Measurements from ENCODE around the gene COL4A1.
A peak's percentile ranks its signal among the peaks of the same experiment; 100 is the strongest.

The COL4A1 gene

DNA sequence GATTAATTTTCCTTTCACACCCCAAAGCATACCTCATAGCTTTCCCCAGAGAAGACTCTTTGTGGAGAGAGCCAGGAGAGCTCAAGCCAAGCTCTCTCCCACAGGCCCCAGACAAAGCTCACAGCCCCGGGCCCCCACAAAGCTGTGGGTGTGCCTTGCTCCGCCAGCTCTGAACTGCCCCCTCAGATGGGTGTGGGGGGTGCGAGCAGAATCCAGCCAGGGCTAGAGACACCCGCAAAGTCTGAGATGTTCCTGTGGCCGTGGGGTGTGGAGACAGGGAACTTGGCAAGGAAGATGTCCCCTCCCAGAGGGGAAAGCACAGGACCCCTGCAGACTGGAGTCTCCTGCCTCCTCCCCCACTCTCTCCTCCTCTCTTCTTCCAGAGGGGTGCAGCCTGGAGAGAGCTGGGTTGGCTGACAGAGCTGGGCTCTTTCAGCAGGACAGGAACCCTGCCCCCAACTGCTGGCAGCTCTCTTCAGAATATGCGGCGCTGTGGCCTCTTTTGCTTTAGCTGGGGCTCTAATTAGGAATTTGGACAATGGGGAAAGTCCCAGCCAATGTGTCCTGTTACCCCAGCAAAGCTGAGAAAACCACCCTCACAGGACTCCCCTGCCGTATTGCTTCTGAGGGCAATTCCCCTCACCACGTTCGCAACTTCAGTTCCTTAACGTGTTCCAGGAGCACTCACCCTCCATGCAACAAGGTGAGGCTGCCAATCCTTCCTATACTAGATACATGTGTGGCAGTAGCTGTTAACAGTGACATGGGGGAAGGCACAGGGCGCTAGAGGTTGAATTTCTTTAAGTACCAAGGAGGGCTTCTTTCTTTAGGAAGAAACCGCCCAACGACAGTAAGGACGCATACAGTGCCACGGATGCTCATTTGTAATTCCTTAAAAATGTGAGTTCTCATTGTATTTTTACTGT is 170.0 kb downstream of the COL4A1 start:
- ATAC-seq (no peak), DNase-seq (ENCODE audit: low spot score in 2 of 2) (no peak)
- Mint-ChIP-seq H3K4me1 (peaks cover 10% of the 10 kb centered on the region), H3K36me3 (no peaks in the 10 kb centered on the region), H3K9me3 (peaks cover 3% of the 10 kb centered on the region), H3K4me3 (peak overlapping the region; percentile 62), H3K27ac (no peak overlapping the region)

GRCh38 chr13:110135977-110136597 is 170.9 kb downstream of the COL4A1 start:
- DNase-seq (ENCODE audit: low spot score in 2 of 2) (no peak), ATAC-seq (no peak)
- Mint-ChIP-seq H3K4me3 (no peak overlapping the region), H3K9me3 (no peaks in the 10 kb centered on the region), H3K36me3 (no peaks in the 10 kb centered on the region), H3K27ac (no peak overlapping the region), H3K4me1 (peaks cover 10% of the 10 kb centered on the region)

GRCh38 chr13:110134801-110135200 is 172.2 kb downstream of the COL4A1 start:
- peaks cover 1% of the 10 kb centered on the region for H3K9me3 Mint-ChIP-seq
- H3K36me3 Mint-ChIP-seq, result no peaks in the 10 kb centered on the region
- DNase-seq (ENCODE audit: low spot score in 2 of 2) (no peak), ATAC-seq (no peak)
- no peak overlapping the region for H3K4me3 Mint-ChIP-seq
- H3K4me1 Mint-ChIP-seq, result peaks cover 10% of the 10 kb centered on the region
- H3K27ac Mint-ChIP-seq, result no peak overlapping the region

DNA sequence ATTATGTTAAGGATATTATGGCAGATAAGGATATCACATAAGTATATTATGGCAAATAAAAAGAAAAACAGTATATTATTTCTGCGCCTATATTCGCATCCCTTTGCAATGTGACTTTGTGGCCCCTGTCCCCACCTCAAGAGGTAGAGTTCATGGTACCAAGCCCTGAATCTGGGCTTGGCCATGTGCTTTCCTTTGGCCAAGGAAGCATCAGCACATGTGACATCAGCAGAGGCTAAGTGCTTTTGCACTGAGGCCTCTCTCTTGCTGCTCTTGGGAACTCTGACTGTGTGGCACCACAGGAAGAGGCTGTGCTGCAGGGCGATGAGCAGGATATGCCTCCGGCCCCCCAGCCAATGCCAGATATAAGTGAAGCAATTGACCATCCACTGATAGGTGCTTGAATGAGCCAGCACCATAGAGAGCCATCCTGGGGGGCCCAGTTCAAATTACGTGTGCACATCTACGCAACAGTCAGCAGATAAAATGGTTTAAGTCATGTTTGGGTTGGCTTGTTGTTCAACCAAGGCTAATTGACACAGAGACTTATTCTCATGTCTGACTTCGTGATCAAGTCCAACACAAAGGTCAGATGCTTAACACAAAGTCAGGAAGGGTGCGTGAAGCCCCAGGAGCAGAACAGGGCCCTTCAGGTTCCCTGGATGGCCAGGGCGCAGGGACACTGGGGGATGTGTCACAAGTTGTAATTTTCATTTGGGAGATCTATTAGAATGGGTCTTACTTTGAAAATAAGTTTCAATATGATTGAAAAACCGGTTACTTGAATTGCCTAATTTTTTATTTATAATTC is 173.3 kb downstream of the COL4A1 start:
- DNase-seq (ENCODE audit: low spot score in 2 of 2), result no peak
- peaks cover 3% of the 10 kb centered on the region for H3K9me3 Mint-ChIP-seq
- no peak overlapping the region for H3K4me3 Mint-ChIP-seq
- peaks cover 10% of the 10 kb centered on the region for H3K4me1 Mint-ChIP-seq
- no peaks in the 10 kb centered on the region for H3K36me3 Mint-ChIP-seq
- ATAC-seq, result no peak
- H3K27ac Mint-ChIP-seq, result no peak overlapping the region

DNA sequence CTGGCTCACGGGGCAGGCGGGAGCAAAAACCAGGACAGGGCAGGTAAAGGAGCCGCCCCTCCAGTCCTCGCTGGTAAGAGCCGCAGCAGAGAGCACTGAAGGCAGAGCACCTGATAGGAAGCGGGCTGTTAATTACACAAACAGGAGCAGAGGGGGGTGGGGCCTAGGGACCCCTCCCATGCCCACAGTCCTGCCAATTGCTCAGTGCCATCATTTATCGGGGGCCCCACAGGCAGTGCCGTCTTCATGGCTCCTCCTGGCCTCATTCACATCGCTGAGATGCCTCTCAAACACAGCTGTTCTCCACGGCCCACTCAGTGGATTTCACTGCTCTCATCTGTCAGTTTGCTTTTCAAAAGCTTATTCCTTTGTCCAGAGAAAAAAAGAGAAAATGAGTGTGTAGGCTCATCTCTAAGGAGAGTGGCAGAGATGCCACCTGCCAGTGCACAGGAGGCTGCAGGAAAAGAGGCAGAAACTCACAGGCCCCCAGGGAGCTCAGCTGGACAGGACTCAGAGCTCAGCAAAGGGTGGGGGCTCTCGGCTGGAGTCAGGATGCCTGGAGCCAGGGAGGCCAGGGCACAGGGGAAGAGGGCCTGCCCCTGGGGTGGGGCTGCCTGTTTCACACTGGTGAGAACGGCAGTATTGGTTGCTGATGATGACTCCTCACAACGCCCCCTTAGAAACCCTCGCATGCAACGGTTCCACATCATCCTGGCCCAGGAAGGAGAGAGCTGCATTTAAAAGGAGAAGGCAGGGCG is 174.6 kb downstream of the COL4A1 start:
- Mint-ChIP-seq H3K36me3 (no peaks in the 10 kb centered on the region), H3K27ac (no peak overlapping the region), H3K4me3 (no peak overlapping the region), H3K4me1 (peaks cover 3% of the 10 kb centered on the region), H3K9me3 (peaks cover 3% of the 10 kb centered on the region)
- DNase-seq (ENCODE audit: low spot score in 2 of 2), result no peak
- ATAC-seq, result no peak

GRCh38 chr13:110131424-110131823 is 175.5 kb downstream of the COL4A1 start:
- Mint-ChIP-seq H3K36me3 (no peaks in the 10 kb centered on the region), H3K27ac (no peak overlapping the region), H3K4me1 (no peaks in the 10 kb centered on the region), H3K9me3 (peaks cover 3% of the 10 kb centered on the region), H3K4me3 (no peak overlapping the region)
- ATAC-seq, result no peak
- DNase-seq (ENCODE audit: low spot score in 2 of 2), result no peak

DNA sequence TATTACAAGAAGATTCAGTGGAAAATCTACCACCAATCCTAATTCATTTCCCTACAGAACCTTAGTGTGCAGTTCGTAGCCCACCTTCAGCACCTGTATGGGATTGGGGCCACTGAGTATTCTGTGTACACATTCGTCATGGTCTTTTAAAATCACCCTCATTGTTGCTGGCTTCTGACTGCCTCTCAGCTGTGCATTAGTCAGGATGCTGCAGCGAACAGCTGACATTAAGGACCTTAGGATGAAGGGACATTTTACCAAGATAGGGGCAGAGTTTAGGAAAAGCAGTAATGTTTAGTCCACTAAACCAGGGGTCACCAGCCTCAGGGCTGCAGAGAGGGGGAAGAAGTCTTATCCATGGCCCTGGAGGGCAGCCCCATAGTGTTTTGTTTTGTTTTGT is 176.5 kb downstream of the COL4A1 start:
- no peak overlapping the region for H3K27ac Mint-ChIP-seq
- no peaks in the 10 kb centered on the region for H3K4me1 Mint-ChIP-seq

GRCh38 chr13:110129539-110130186 is 177.3 kb downstream of the COL4A1 start:
- DNase-seq (ENCODE audit: low spot score in 2 of 2), result no peak
- no peak for ATAC-seq
- Mint-ChIP-seq H3K27ac (no peak overlapping the region), H3K9me3 (peaks cover 3% of the 10 kb centered on the region), H3K4me1 (no peaks in the 10 kb centered on the region), H3K4me3 (no peak overlapping the region), H3K36me3 (no peaks in the 10 kb centered on the region)

More for the DNA sequence above, 176.5 kb downstream of the COL4A1 start:
- H3K9me3 Mint-ChIP-seq, result peaks cover 3% of the 10 kb centered on the region
- H3K36me3 Mint-ChIP-seq, result no peaks in the 10 kb centered on the region
- DNase-seq (ENCODE audit: low spot score in 2 of 2) (no peak), ATAC-seq (no peak)
- H3K4me3 Mint-ChIP-seq, result no peak overlapping the region

GRCh38 chr13:110129076-110129475 is 177.9 kb downstream of the COL4A1 start:
- no peak overlapping the region for H3K4me3 Mint-ChIP-seq
- H3K27ac Mint-ChIP-seq, result no peak overlapping the region
- ATAC-seq, result no peak
- no peaks in the 10 kb centered on the region for H3K4me1 Mint-ChIP-seq
- peak in 1 of 2 donors; percentile 17 for DNase-seq (ENCODE audit: low spot score in 2 of 2)
- peaks cover 3% of the 10 kb centered on the region for H3K9me3 Mint-ChIP-seq
- no peaks in the 10 kb centered on the region for H3K36me3 Mint-ChIP-seq

DNA sequence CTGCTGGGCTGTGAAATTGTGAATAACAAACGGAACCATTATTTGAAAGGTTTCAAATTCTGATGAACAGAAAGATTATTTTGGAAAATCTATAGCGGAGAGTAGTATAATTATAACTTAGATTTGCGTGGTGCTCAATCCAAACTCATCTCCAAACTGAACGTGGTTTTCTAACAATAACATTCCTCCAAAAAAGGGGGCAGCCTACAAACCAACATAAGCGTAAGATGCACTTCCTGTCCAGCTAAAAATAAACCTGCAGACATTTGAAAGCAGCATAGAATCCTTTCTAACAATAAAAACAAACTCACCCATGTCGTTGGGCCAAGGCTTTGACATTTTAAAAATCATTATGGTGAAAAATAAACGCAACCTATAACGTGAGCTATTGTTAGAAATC is 178.4 kb downstream of the COL4A1 start:
- Mint-ChIP-seq H3K27ac (no peak overlapping the region), H3K9me3 (peaks cover 3% of the 10 kb centered on the region), H3K36me3 (no peaks in the 10 kb centered on the region), H3K4me1 (no peaks in the 10 kb centered on the region), H3K4me3 (no peak overlapping the region)
- no peak for ATAC-seq
- DNase-seq (ENCODE audit: low spot score in 2 of 2), result no peak

GRCh38 chr13:110127986-110128511 is 178.9 kb downstream of the COL4A1 start:
- no peak for ATAC-seq
- Mint-ChIP-seq H3K9me3 (peaks cover 3% of the 10 kb centered on the region), H3K36me3 (no peaks in the 10 kb centered on the region), H3K4me1 (no peaks in the 10 kb centered on the region), H3K4me3 (no peak overlapping the region), H3K27ac (no peak overlapping the region)
- DNase-seq (ENCODE audit: low spot score in 2 of 2), result no peak

- no peak overlapping the region for H3K27ac Mint-ChIP-seq
- peaks cover 3% of the 10 kb centered on the region for H3K9me3 Mint-ChIP-seq
- peak in 1 of 2 donors; percentile 7 for DNase-seq (ENCODE audit: low spot score in 2 of 2)
- ATAC-seq, result no peak
- H3K4me1 Mint-ChIP-seq, result no peaks in the 10 kb centered on the region
- H3K4me3 Mint-ChIP-seq, result no peak overlapping the region
- H3K36me3 Mint-ChIP-seq, result no peaks in the 10 kb centered on the region
These were observed 180.5 kb downstream of the COL4A1 start for GRCh38 chr13:110126391-110126961.

DNA sequence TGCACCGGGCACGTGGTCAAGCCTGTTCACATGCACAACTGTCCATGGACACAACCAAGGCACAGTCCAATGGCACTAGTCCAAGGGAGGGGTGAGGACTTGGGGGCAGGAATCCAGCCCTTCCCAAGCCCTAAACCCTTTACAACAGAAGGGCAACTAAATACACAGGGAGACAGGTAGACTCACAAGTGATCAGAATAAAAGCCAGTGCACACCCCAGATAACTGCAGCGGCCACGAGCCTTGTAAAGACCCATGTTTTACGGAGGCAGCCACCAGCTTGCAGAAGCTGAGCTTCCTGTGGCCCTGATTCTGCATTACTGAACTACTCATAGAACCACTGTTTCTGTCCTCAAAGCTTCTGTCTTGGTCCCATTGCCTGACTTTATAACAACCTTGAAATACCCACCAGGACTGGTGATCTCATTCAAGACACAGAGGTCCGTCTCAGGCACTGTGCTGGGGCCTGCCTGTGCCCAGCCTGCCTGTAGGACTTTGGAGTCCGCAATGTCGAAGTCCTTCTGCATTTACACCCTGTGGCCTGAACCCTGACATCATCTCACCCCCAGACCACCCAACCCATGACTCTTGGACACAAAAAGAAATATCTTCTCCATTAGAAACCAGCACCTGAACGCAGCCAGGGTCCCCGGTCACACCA is 181.2 kb downstream of the COL4A1 start:
- ATAC-seq (no peak), DNase-seq (ENCODE audit: low spot score in 2 of 2) (peak in 1 of 2 donors; percentile 15)
- Mint-ChIP-seq H3K4me3 (no peak overlapping the region), H3K36me3 (no peaks in the 10 kb centered on the region), H3K4me1 (no peaks in the 10 kb centered on the region), H3K27ac (no peak overlapping the region), H3K9me3 (peaks cover 3% of the 10 kb centered on the region)

Data from stimulated activated effector memory CD8-positive, alpha-beta T cell treated with anti-CD3 and anti-CD28 coated beads, Interleukin-12 subunit alpha, Interleukin-12 subunit beta, amount 100 ng/mL, for 72 hours (primary cell).